Cardiac muscle cell (in vitro differentiated cells and primary cell): Measurements from ENCODE around the gene TMPRSS3. TPM values are rescaled to one million over a fixed set of nuclear protein-coding genes. Genes with fewer than 3 reads are reported as not detected.

ENCODE experiments used
- DNase-seq, 2 donors: peaks; one replicate each; pipeline versions ENCODE4 v3.0.0 to v3.0.0-alpha.2; 2010 to 2017; ENCODE audit warnings: low read depth in 1 of 2, low spot score in 1 of 2
- H3K27ac ChIP-seq: fragments of 200-600 bp; sonication (generic); 2 replicates; pipeline ENCODE4 v1.5.1; 2016
- H3K27me3 ChIP-seq: fragments of 200-600 bp; sonication (generic); 2 replicates; pipeline ENCODE4 v1.6.0; 2016; ENCODE audit warnings: control low read depth
- H3K36me3 ChIP-seq: fragments of 200-600 bp; sonication (generic); 2 replicates; pipeline ENCODE4 v1.5.1; 2016; ENCODE audit warnings: control low read depth
- H3K4me1 ChIP-seq: fragments of 200-600 bp; sonication (generic); 2 replicates; pipeline ENCODE4 v1.8.1; 2017; ENCODE audit warnings: low read depth, mild to moderate bottlenecking, mixed run types
- H3K4me3 ChIP-seq: fragments of 200-600 bp; sonication (generic); 2 replicates; pipeline ENCODE4 v1.5.1; 2016; ENCODE audit warnings: mild to moderate bottlenecking
- H3K9me3 ChIP-seq: fragments of 200-600 bp; sonication (generic); 2 replicates; pipeline ENCODE4 v1.5.1; 2017; ENCODE audit warnings: low read depth, mild to moderate bottlenecking, control low read depth
- CTCF ChIP-seq: IDR thresholded peaks from 2 replicates; pipeline ENCODE4 v1.5.1; 2012; ENCODE audit warnings: low read depth, mild to moderate bottlenecking, low read length
- polyA plus RNA-seq: library from polyadenylated mRNA; unstranded; fragments of >200 nt; fragmentation: Nextera tagmentation; extraction: Ambion mirVana; gene quantifications from 2 replicates; pipeline ENCODE4 v1.2.1, GENCODE V29; 2016
- total RNA-seq: library from RNA; depleted of rRNA; stranded (reverse); fragments of >200 nt; gene quantifications from 2 replicates; pipeline ENCODE4 v1.2.3, GENCODE V29; 2016

TMPRSS3 gene
- total and polyA plus RNA-seq, 2 experiments from 2014 or later: not detected

- no peak for TF ChIP-seq CTCF
- Histone ChIP-seq H3K27ac (no peak overlapping the region), H3K36me3 (no peaks in the 10 kb centered on the region), H3K4me3 (no peak overlapping the region), H3K4me1 (no peaks in the 10 kb centered on the region), H3K9me3 (no peaks in the 10 kb centered on the region), H3K27me3 (peaks cover 16% of the 10 kb centered on the region)
- no peak for DNase-seq
These were observed 20.9 kb downstream of the TMPRSS3 start for GRCh38 chr21:42374864-42375499.

DNA sequence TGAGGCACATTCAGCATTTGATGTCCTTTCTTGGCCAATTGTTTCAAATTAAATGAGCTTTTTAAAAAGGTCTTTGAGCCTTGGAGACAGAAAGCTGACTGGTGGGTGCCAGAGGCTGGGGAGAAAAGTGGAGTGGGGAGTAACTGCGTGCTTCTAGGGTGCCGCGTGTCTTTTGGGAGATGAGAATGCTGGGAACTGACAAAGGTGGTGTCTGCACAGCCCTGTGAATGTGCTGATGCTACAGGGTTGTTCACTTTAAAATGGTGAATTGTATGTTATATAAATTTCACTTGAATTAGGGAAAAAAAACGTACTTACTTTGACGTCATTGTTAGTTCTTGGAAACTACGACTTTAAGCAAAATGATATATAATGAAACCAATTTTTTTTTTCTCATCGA, 21.4 kb downstream of the TMPRSS3 start:
- no peak overlapping the region for H3K4me3 ChIP-seq
- no peaks in the 10 kb centered on the region for H3K9me3 ChIP-seq
- TF ChIP-seq CTCF: no peak
- H3K27me3 ChIP-seq: peaks cover 16% of the 10 kb centered on the region
- DNase-seq: no peak
- H3K4me1 ChIP-seq: no peaks in the 10 kb centered on the region
- H3K27ac ChIP-seq: no peak overlapping the region
- H3K36me3 ChIP-seq: no peaks in the 10 kb centered on the region

- H3K9me3 ChIP-seq: no peaks in the 10 kb centered on the region
- TF ChIP-seq CTCF: no peak
- H3K27me3 ChIP-seq: peaks cover 16% of the 10 kb centered on the region
- no peak overlapping the region for H3K27ac ChIP-seq
- DNase-seq: no peak
- H3K4me3 ChIP-seq: no peak overlapping the region
- H3K4me1 ChIP-seq: no peaks in the 10 kb centered on the region
- H3K36me3 ChIP-seq: no peaks in the 10 kb centered on the region
These were observed 21.9 kb downstream of the TMPRSS3 start for GRCh38 chr21:42373908-42374455.

DNA sequence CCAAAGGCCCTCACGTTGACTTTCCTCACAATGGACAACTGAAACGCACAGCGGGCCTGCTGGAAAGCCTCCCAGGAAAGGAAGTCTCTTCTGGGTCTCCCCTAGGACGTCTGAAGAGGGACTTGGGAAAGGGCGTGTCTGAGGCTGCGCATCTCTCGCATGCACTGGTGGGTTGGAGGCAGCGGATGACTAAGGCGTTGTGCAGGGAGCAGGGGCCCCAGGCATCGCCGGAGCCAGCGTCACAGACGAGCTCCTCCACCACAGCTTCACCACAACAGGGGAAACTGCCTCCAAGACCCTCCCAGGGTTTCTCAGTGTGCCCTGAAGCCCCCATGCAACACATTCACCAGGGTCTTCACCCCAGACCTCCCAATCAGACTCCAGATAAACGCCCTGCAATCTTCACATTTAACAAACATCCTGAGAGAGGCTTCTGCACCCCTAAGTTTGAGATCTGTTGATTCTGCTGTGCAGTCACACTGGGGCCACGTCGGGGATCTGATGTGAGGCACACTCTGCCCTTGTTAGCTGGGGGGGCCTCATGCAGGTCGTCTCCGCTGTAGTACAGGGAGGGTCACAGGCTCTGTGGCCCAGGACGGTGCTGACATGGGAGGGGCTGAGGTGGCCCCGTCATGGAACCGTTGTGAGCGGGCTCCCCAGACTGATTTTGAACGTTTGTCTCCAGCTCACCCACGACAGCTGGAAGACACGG, 22.5 kb downstream of the TMPRSS3 start:
- no peak for TF ChIP-seq CTCF
- Histone ChIP-seq H3K27me3 (peaks cover 16% of the 10 kb centered on the region), H3K4me1 (no peaks in the 10 kb centered on the region), H3K36me3 (no peaks in the 10 kb centered on the region), H3K27ac (no peak overlapping the region), H3K4me3 (no peak overlapping the region), H3K9me3 (no peaks in the 10 kb centered on the region)
- DNase-seq: no peak

- no peak overlapping the region for H3K27ac ChIP-seq
- TF ChIP-seq CTCF: no peak
- DNase-seq: no peak
- H3K9me3 ChIP-seq: no peaks in the 10 kb centered on the region
- no peak overlapping the region for H3K4me3 ChIP-seq
- H3K36me3 ChIP-seq: no peaks in the 10 kb centered on the region
- H3K27me3 ChIP-seq: peaks cover 16% of the 10 kb centered on the region
- H3K4me1 ChIP-seq: no peaks in the 10 kb centered on the region
These were observed 24.8 kb downstream of the TMPRSS3 start for GRCh38 chr21:42370894-42371654.
